ENCODE data around the gene CCNY. TPM values are rescaled to one million over a fixed set of nuclear protein-coding genes. Genes with fewer than 3 reads are reported as not detected.
"Not testable (repeated sequence)": the region's sequence is repeated elsewhere in the genome, so short reads cannot be mapped to it uniquely, and the experiment has no call there.

Gene CCNY
- polyA plus RNA-seq, 4 donors, result 100 to 118 (median 113) TPM

DNA sequence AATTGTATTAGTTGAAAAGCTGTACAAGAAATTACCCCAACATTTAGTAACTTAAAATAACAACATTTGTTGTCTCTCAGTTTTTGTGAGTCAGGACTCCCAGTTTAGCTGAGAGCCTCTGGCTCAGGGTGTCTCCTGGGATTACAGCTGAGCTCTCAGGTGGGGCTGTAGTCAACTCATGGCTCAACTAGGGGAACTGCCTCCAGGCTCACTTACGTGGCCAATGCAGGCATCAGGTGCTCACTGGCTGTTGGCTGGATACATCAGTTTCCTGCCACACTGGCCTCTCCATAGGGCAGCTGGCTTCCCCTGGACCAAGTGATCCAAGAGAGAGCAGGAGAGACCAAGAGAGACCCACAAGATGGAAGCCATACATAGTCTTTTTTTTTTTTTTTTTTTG is 17.5 kb downstream of the CCNY start:
- DNase-seq (ENCODE audit: low read depth in 4 of 4, low spot score in 3 of 4), result no peak

DNA sequence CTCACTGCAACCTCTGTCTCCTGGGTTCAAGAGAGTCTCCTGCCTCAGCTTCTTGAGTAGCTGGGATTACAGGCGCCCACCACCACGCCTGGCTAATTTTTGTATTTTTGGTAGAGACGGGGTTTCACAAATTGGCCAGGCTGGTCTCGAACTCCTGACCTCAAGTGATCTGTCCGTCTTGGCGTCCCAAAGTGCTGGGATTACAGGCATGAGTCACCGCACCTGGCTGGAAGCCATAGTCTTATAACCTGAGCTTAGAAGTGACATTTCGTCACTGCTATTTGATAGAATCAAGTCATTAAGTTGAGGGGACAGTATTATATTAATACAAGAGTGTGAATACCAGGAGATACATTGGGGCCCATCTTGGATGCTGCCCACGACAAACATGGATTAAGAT is 17.9 kb downstream of the CCNY start:
- DNase-seq (ENCODE audit: low read depth in 4 of 4, low spot score in 3 of 4), result not testable (repeated sequence)

DNA sequence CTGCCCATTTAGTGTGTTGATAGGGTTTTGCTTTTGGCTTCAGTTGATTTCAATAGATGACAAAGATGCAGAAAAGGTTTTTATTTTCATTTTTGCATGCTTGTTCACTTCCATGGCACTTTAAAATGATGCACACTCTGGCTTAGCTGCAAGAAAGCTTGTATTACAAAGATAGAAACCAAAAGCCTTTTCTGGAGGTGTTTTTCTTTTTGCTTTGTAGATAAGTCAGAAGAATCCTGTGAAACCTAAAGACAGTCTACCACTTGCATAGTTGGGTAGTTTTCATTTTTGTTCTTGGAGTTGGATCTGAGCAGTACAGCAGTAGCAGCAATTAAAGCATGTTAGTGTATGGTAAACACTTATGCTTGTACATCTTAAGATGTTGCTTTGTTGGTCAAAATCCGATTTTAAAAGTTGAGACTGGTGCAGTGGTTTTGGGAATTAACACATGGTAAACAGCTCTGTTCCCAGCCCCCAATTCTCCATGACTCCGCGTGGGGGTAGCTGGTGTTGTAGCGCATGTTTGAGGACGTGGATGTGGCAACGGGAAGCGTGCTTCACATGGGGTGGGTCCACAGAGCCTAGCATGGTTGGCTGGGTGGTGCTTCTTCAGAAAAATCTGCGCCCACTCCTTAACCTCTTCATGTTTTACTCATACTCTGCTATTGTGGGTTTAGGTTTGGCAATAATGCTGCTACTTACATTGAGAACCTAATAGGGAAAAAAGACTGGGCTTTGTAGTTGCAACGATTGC is 19.8 kb downstream of the CCNY start:
- DNase-seq (ENCODE audit: low read depth in 4 of 4, low spot score in 3 of 4), result no peak

- no peak for DNase-seq (ENCODE audit: low read depth in 4 of 4, low spot score in 3 of 4)
Observed at GRCh38 chr10:35356725-35357092, 20.4 kb downstream of the CCNY start.

- DNase-seq (ENCODE audit: low read depth in 4 of 4, low spot score in 3 of 4), result no peak
Observed at GRCh38 chr10:35359056-35359455, 22.7 kb downstream of the CCNY start.

DNA sequence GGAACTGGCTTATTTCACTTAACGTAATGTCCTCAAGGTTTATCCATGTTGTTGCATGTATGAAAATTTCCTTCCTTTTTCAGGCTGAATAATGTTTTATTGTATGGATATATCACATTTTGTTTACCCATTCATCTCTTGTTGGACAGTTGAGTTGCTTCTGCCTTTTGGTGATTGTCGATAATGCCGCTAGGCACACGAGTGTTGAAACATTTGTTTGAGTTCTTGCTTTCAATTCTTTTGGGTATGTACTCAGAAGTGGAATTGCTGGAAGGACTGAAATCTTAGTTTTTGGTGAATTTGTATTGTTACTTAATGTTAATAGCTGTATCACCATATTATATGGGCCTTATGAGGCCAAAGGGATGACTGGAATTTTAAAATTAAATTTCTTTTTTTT is 23.6 kb downstream of the CCNY start:
- DNase-seq (ENCODE audit: low read depth in 4 of 4, low spot score in 3 of 4), result no peak

GRCh38 chr10:35362701-35363350 is 26.5 kb downstream of the CCNY start:
- no peak for DNase-seq (ENCODE audit: low read depth in 4 of 4, low spot score in 3 of 4)

GRCh38 chr10:35363587-35363986 is 27.3 kb downstream of the CCNY start:
- DNase-seq (ENCODE audit: low read depth in 4 of 4, low spot score in 3 of 4), result no peak

- no peak for DNase-seq (ENCODE audit: low read depth in 4 of 4, low spot score in 3 of 4)
Observed at GRCh38 chr10:35364808-35365207, 28.5 kb downstream of the CCNY start.

- no peak for DNase-seq (ENCODE audit: low read depth in 4 of 4, low spot score in 3 of 4)
Observed at GRCh38 chr10:35365994-35366393, 29.7 kb downstream of the CCNY start.

- DNase-seq (ENCODE audit: low read depth in 4 of 4, low spot score in 3 of 4), result no peak
Observed at GRCh38 chr10:35367107-35367859, 31.0 kb downstream of the CCNY start.

- no peak for DNase-seq (ENCODE audit: low read depth in 4 of 4, low spot score in 3 of 4)
Observed at GRCh38 chr10:35367982-35368381, 31.7 kb downstream of the CCNY start.

GRCh38 chr10:35368485-35369048 is 32.3 kb downstream of the CCNY start:
- DNase-seq (ENCODE audit: low read depth in 4 of 4, low spot score in 3 of 4), result no peak

DNA sequence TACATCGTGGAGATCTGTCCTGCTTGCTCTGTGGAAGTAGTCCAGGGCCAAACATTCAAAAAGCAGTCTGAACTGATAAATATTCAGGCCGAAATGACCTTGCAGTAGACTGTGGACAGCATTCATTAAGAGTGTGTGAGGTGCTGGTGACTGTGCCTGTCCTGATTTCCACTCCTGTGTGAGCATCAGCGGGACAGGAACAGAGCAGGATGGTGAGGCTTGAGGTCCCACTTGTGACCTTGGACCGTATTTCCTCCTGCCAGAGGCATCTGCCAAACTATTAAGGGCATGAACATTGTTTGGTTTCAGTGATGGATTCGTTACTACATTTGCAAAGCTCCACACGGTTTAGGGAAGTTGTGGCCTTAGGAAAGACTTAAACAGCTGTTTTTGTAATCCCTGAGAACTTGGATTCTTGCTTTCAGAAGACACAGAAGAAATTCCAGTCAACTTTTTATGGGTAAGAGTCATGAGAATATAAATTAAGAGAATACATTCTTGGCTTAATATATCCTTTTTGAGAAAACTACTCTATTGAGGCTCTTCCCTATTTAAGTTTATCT is 32.8 kb downstream of the CCNY start:
- no peak for DNase-seq (ENCODE audit: low read depth in 4 of 4, low spot score in 3 of 4)

DNA sequence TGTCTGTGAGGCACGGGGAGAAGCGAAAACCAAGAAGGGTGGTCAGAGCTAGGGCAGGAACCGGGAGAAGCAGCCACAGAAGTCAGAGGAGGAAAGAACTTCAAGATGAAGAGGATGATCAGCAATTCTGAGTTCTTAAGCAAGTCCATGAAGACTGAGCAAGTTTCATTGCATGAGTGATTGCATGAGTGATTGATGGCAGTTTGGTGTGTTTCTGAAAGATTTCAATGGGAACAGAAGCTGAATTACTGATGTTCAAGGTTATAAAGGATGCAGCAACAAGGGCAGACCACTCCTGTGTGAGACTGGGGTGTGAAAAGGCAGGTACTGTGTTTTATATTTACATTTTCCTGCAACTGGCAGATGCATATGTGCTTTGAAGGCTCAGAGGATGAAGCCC is 35.4 kb downstream of the CCNY start:
- DNase-seq (ENCODE audit: low read depth in 4 of 4, low spot score in 3 of 4), result no peak

- DNase-seq (ENCODE audit: low read depth in 4 of 4, low spot score in 3 of 4), result no peak
Observed at GRCh38 chr10:35372329-35372728, 36.0 kb downstream of the CCNY start.

- DNase-seq (ENCODE audit: low read depth in 4 of 4, low spot score in 3 of 4), result no peak
Observed at GRCh38 chr10:35375091-35375765, 38.9 kb downstream of the CCNY start.

GRCh38 chr10:35377050-35377728 is 40.9 kb downstream of the CCNY start:
- DNase-seq (ENCODE audit: low read depth in 4 of 4, low spot score in 3 of 4), result no peak

- DNase-seq (ENCODE audit: low read depth in 4 of 4, low spot score in 3 of 4), result no peak
Observed at GRCh38 chr10:35378541-35379210, 42.4 kb downstream of the CCNY start.
